ENCODE data around the gene PRR9.
"Not testable (repeated sequence)": the region's sequence is repeated elsewhere in the genome, so short reads cannot be mapped to it uniquely, and the experiment has no call there.

PRR9 gene

GRCh38 chr1:153210206-153210605, 7.2 kb upstream of the PRR9 start:
- H3K4me3 ChIP-seq (ENCODE audit: control insufficient read depth, low read depth, low read length), result no peak overlapping the region
- TF ChIP-seq, protein P1, sequence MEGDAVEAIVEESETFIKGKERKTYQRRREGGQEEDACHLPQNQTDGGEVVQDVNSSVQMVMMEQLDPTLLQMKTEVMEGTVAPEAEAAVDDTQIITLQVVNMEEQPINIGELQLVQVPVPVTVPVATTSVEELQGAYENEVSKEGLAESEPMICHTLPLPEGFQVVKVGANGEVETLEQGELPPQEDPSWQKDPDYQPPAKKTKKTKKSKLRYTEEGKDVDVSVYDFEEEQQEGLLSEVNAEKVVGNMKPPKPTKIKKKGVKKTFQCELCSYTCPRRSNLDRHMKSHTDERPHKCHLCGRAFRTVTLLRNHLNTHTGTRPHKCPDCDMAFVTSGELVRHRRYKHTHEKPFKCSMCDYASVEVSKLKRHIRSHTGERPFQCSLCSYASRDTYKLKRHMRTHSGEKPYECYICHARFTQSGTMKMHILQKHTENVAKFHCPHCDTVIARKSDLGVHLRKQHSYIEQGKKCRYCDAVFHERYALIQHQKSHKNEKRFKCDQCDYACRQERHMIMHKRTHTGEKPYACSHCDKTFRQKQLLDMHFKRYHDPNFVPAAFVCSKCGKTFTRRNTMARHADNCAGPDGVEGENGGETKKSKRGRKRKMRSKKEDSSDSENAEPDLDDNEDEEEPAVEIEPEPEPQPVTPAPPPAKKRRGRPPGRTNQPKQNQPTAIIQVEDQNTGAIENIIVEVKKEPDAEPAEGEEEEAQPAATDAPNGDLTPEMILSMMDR (IDR thresholded peaks at IDR 0.05; ENCODE audit: control insufficient read depth, insufficient read depth, low read depth, low read length, missing control alignments), result no peak
- no peak for DNase-seq (ENCODE audit: low read depth)

- no peak overlapping the region for H3K4me3 ChIP-seq (ENCODE audit: control insufficient read depth, low read depth, low read length)
- no peak for DNase-seq (ENCODE audit: low read depth)
- TF ChIP-seq, protein P1 (IDR thresholded peaks at IDR 0.05; ENCODE audit: control insufficient read depth, insufficient read depth, low read depth, low read length, missing control alignments), result no peak
Observed at GRCh38 chr1:153212201-153212600, 5.2 kb upstream of the PRR9 start.

DNA sequence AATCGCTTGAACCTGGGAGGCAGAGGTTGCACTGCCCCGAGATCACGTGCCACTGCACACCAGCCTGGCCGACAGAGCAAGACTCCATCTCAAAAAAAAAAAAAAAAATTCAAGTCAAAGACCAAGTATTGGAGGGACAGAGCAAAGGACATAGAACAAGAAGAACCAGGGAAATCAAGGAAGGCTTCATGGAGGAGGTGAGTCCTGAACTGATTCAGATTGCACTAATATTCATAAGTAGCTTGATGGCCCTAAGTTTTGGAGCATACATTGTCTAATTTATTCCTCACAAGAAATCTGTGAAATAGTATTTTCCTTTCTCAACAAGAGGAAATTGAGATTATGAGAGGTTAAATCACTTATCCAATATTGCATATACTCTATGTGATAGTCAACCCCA, 3.9 kb upstream of the PRR9 start:
- DNase-seq (ENCODE audit: low read depth), result no peak
- TF ChIP-seq, protein P1 (IDR thresholded peaks at IDR 0.05; ENCODE audit: control insufficient read depth, insufficient read depth, low read depth, low read length, missing control alignments), result no peak
- H3K4me3 ChIP-seq (ENCODE audit: control insufficient read depth, low read depth, low read length), result no peak overlapping the region

DNA sequence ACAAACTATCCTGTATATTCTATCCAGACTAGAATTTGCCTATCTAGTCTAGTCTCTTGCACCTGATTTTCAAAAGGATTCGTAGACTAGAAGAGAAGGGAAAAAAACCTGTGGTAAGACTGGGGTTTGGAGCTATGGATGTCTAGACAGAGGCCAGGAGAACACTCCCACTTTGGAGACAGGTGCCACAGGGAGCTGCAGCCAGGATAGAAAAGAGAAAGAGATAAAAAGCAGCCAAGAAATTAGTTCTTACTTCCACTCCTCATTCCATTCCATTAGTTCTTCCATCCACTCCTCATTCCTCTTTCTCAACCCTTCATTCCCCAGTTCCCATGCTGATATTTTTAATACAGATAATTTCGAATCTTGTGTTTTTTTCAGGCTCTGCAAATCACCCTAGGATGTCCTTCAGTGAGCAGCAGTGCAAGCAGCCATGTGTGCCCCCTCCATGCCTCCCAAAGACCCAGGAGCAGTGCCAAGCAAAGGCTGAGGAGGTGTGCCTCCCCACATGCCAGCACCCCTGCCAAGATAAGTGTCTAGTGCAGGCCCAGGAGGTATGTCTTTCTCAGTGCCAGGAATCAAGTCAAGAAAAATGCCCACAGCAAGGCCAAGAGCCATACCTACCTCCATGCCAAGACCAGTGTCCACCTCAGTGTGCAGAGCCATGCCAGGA, 496 bp downstream of the PRR9 start:
- H3K4me3 ChIP-seq (ENCODE audit: control insufficient read depth, low read depth, low read length), result no peak overlapping the region
- TF ChIP-seq, protein P1 (IDR thresholded peaks at IDR 0.05; ENCODE audit: control insufficient read depth, insufficient read depth, low read depth, low read length, missing control alignments), result no peak
- DNase-seq (ENCODE audit: low read depth), result no peak

DNA sequence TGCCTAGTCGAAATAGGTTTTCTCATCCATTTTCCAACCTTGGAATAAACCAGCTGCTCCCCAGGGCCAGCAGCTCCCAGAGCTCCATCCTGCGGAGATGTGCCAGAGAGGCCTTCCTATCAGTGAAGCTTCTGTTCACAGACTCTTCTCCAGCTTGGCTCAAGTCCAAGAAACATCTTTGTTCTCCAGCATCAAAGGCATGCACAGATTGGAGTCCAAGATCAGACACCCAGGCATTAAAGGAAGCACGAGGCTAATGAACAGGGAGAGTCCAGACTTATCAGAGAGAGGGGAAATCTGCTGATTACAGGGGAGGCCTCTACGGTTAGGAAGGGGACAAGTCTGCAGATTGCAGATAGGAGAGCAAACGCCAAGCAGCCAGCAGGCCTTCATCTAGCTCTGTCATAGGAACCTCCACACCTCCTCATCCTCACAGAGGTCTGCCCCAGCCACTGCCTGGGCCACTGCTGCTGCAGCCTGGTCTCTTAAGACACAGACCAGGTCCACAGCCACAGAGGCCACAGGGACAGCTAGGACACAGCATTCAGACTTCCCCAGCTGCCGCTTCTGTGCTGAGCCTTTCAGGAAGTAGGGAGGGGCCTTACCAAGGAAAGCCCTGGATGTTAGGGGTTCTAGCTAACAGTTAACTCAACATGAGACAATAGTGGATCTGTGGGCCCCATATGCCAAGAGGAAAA, 3.4 kb downstream of the PRR9 start:
- TF ChIP-seq, protein P1 (IDR thresholded peaks at IDR 0.05; ENCODE audit: control insufficient read depth, insufficient read depth, low read depth, low read length, missing control alignments), result no peak
- no peak for DNase-seq (ENCODE audit: low read depth)
- no peak overlapping the region for H3K4me3 ChIP-seq (ENCODE audit: control insufficient read depth, low read depth, low read length)

GRCh38 chr1:153223040-153223891, 5.9 kb downstream of the PRR9 start:
- peak; percentile 4 for DNase-seq (ENCODE audit: low read depth)
- H3K4me3 ChIP-seq (ENCODE audit: control insufficient read depth, low read depth, low read length), result not testable (repeated sequence)
- TF ChIP-seq, protein P1 (IDR thresholded peaks at IDR 0.05; ENCODE audit: control insufficient read depth, insufficient read depth, low read depth, low read length, missing control alignments), result peak; percentile 72

Measured in AG09309 (cell line).